Glutamatergic neuron (in vitro differentiated cells): Measurements from ENCODE around the gene GALNT11. TPM values are rescaled to one million over a fixed set of nuclear protein-coding genes. Genes with fewer than 3 reads are reported as not detected.

ENCODE experiments used
- DNase-seq: peaks from one replicate; pipeline ENCODE4 v3.0.0; 2022
- H3K27ac Mint-ChIP-seq: one replicate; pipeline ENCODE4 v1.8.0; 2020; ENCODE audit warnings: mild to moderate bottlenecking, mixed read lengths, inconsistent platforms; ENCODE audit not compliant: unreplicated experiment
- H3K27me3 Mint-ChIP-seq: one replicate; pipeline ENCODE4 v1.8.0; 2020; ENCODE audit warnings: mild to moderate bottlenecking, moderate library complexity, mixed read lengths, inconsistent platforms; ENCODE audit not compliant: unreplicated experiment
- H3K36me3 Mint-ChIP-seq: one replicate; pipeline ENCODE4 v1.8.0; 2020; ENCODE audit warnings: mild to moderate bottlenecking, mixed read lengths, inconsistent platforms; ENCODE audit not compliant: unreplicated experiment
- H3K4me1 Mint-ChIP-seq: one replicate; pipeline ENCODE4 v1.8.0; 2020; ENCODE audit warnings: mild to moderate bottlenecking, low read depth, mixed read lengths, inconsistent platforms; ENCODE audit not compliant: unreplicated experiment
- H3K4me3 Mint-ChIP-seq: one replicate; pipeline ENCODE4 v1.8.0; 2020; ENCODE audit warnings: mild to moderate bottlenecking, mixed read lengths, inconsistent platforms; ENCODE audit not compliant: unreplicated experiment
- H3K9me3 Mint-ChIP-seq: one replicate; pipeline ENCODE4 v1.8.0; 2020; ENCODE audit warnings: mild to moderate bottlenecking, moderate library complexity, mixed read lengths, inconsistent platforms; ENCODE audit not compliant: unreplicated experiment
- CTCF ChIP-seq: fragments of 200-600 bp; sonication (generic); IDR thresholded peaks from one replicate; pipeline ENCODE4 v1.5.0; 2021; ENCODE audit not compliant: partially characterized antibody, unreplicated experiment
- total RNA-seq: library from RNA; stranded (reverse); fragmentation: NEBNext Ultra II Directional; extraction: Animal tissue kit (Norgen Biotek cat#: 25700); gene quantifications from one replicate; pipeline ENCODE4 v1.2.1, GENCODE V29; 2021; ENCODE audit not compliant: unreplicated experiment

GALNT11 gene
- total RNA-seq, 1 donor from 2014 or later: 32.7 TPM

- Mint-ChIP-seq H3K27me3 (peaks cover 20% of the 10 kb centered on the region), H3K9me3 (peaks cover 15% of the 10 kb centered on the region), H3K27ac (no peak overlapping the region), H3K36me3 (peaks cover 30% of the 10 kb centered on the region), H3K4me3 (no peak overlapping the region), H3K4me1 (peaks cover 2% of the 10 kb centered on the region)
- no peak for TF ChIP-seq CTCF
- no peak for DNase-seq
Measured at GRCh38 chr7:152127229-152127628, 101.8 kb downstream of the GALNT11 start.

- Mint-ChIP-seq H3K4me3 (no peak overlapping the region), H3K9me3 (peaks cover 17% of the 10 kb centered on the region), H3K27ac (no peak overlapping the region), H3K27me3 (peaks cover 19% of the 10 kb centered on the region), H3K36me3 (peaks cover 29% of the 10 kb centered on the region), H3K4me1 (peaks cover 2% of the 10 kb centered on the region)
- no peak for DNase-seq
- no peak for TF ChIP-seq CTCF
Measured at GRCh38 chr7:152128252-152128651, 102.8 kb downstream of the GALNT11 start.

GRCh38 chr7:152128741-152129461 is 103.4 kb downstream of the GALNT11 start:
- H3K4me3 Mint-ChIP-seq: no peak overlapping the region
- peaks cover 27% of the 10 kb centered on the region for H3K36me3 Mint-ChIP-seq

GRCh38 chr7:152129682-152130081 is 104.2 kb downstream of the GALNT11 start:
- Mint-ChIP-seq H3K36me3 (peaks cover 21% of the 10 kb centered on the region), H3K9me3 (peaks cover 26% of the 10 kb centered on the region), H3K27me3 (peaks cover 21% of the 10 kb centered on the region), H3K4me1 (peaks cover 2% of the 10 kb centered on the region), H3K27ac (no peak overlapping the region), H3K4me3 (no peak overlapping the region)
- TF ChIP-seq CTCF: no peak
- no peak for DNase-seq

More at GRCh38 chr7:152128741-152129461, 103.4 kb downstream of the GALNT11 start:
- peaks cover 18% of the 10 kb centered on the region for H3K27me3 Mint-ChIP-seq
- H3K9me3 Mint-ChIP-seq: peaks cover 23% of the 10 kb centered on the region
- no peak for TF ChIP-seq CTCF
- no peak overlapping the region for H3K27ac Mint-ChIP-seq
- no peak for DNase-seq
- peaks cover 2% of the 10 kb centered on the region for H3K4me1 Mint-ChIP-seq
